ENCODE results near the gene FAM162A.
"Not testable (repeated sequence)": the region's sequence is repeated elsewhere in the genome, so short reads cannot be mapped to it uniquely, and the experiment has no call there.

Gene FAM162A

GRCh38 chr3:122383771-122384697, at the start of gene FAM162A:
TSS of gene FAM162A (plus strand) at chr3:122384182. CDS start at chr3:122384266, 84 bp downstream.
- peak; percentile 95 to 97 for DNase-seq

GRCh38 chr3:122342803-122343202, 41.2 kb upstream of the FAM162A start:
- DNase-seq: no peak

GRCh38 chr3:122343654-122344053, 40.3 kb upstream of the FAM162A start:
- DNase-seq: no peak

- no peak for DNase-seq
Observed at GRCh38 chr3:122349171-122349570, 34.8 kb upstream of the FAM162A start.

- DNase-seq: no peak
Observed at GRCh38 chr3:122350814-122351418, 33.1 kb upstream of the FAM162A start.

- no peak for DNase-seq
Observed at GRCh38 chr3:122351612-122352011, 32.4 kb upstream of the FAM162A start.

GRCh38 chr3:122353215-122353614, 30.8 kb upstream of the FAM162A start:
- no peak for DNase-seq

- no peak for DNase-seq
Observed at GRCh38 chr3:122353893-122354401, 30.0 kb upstream of the FAM162A start.

GRCh38 chr3:122355612-122356011, 28.4 kb upstream of the FAM162A start:
- DNase-seq: no peak

GRCh38 chr3:122356402-122356801, 27.6 kb upstream of the FAM162A start:
- DNase-seq: no peak

- DNase-seq: no peak
Observed at GRCh38 chr3:122357828-122358702, 25.9 kb upstream of the FAM162A start.

GRCh38 chr3:122358703-122359032, 25.3 kb upstream of the FAM162A start:
- no peak for DNase-seq

- no peak for DNase-seq
Observed at GRCh38 chr3:122362026-122362425, 22.0 kb upstream of the FAM162A start.

GRCh38 chr3:122364490-122364889, 19.5 kb upstream of the FAM162A start:
- DNase-seq: no peak

- no peak for DNase-seq
Observed at GRCh38 chr3:122365073-122365472, 18.9 kb upstream of the FAM162A start.

GRCh38 chr3:122365582-122366378, 18.2 kb upstream of the FAM162A start:
- DNase-seq: not testable (repeated sequence)

- DNase-seq: no peak
Observed at GRCh38 chr3:122366379-122366749, 17.6 kb upstream of the FAM162A start.

GRCh38 chr3:122374034-122374433, 9.9 kb upstream of the FAM162A start:
- no peak for DNase-seq

- no peak for DNase-seq
Observed at GRCh38 chr3:122377975-122378374, 6.0 kb upstream of the FAM162A start.

GRCh38 chr3:122382888-122383666, 905 bp upstream of the FAM162A start, which contains the start of gene MIX23:
TSS of gene MIX23 (minus strand) at chr3:122383231. CDS start at chr3:122383224, 7 bp downstream.
- peak; percentile 92 to 93 for DNase-seq

- DNase-seq: no peak
Observed at GRCh38 chr3:122387709-122388108, 3.7 kb downstream of the FAM162A start.

Data from activated T-cell treated with anti-CD3 and anti-CD28 coated beads, Interleukin-2, amount 50 U/mL, for 48 hours (primary cell).